ENCODE results near the gene PIGP.
"Not testable (repeated sequence)": the region's sequence is repeated elsewhere in the genome, so short reads cannot be mapped to it uniquely, and the experiment has no call there.

PIGP gene

DNA sequence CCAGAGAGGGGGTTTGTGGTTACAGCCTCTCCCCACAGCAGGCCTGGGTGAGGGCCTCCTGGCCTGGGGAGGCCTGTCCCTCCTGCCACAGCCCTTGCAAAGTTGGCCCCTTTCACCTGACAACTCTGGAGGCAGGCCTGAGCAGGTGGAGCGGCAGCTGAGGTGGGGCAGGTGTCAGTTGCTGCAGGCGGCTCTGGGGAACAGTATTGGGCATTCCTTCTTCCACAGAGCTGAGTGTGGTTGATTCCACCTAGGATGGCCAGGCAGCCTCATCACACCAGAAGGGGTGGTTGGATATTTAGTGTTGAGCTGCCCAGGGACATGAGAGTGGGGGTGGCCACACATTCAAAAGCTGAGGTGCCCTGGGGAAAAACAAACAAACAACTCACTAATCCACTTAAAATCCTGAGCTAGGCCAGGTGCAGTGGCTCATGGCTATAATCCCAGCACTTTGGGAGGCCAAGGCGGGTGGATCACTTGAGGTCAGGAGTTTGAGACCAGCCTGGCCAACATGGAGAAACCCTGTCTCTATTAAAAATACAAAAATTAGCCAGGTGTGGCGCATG, 31.1 kb downstream of the PIGP start:
- no peak for DNase-seq

DNA sequence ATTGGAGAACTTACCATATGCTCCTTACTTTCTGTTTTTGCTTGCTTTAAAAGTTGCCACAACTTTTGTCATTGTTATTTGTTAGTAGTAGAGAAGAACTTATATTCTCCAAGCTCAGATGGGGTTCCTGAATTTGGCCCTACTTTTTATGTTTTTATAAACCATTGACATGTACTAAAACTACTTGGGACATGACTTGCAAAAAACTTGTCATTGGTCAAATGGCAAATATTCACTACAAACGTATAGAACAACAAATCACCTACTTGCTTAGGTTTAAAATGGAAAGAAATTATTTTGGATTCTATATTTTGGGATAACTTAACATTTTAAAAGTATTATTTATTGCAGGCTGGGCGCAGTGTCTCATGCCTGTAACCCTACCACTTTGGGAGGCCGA, 32.7 kb downstream of the PIGP start:
- DNase-seq, result no peak

DNA sequence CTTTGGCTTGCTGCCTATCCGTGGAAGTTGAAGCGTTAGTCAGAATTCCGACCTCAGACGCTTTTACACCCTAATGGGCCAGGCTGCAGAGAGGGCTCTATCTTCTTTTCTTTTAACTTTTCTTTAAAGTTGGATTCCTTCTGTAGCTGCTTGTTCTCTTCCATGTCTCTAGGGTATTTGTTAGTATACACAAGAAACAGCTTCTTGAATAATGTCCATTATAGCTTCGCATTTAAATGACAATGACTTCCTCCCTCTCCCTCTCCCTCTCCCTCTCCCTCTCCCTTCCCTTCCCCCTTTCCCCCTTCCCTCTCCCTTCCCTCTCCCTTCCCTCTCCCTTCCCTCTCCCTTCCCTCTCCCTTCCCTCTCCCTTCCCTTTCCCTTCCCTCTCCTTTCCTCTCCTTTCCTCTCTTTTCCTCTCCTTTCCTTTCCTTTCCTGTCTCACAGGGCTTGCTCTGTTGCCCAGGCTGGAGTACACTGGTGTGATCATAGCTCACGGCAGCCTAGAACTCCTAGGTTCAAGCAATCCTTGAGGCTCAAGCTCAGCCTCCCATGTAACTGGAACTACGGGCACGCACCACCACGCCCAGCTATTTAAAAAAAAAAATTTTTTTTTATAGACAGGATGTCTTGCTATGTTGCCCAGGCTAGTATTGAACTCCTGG, 33.3 kb downstream of the PIGP start:
- no peak for DNase-seq

DNA sequence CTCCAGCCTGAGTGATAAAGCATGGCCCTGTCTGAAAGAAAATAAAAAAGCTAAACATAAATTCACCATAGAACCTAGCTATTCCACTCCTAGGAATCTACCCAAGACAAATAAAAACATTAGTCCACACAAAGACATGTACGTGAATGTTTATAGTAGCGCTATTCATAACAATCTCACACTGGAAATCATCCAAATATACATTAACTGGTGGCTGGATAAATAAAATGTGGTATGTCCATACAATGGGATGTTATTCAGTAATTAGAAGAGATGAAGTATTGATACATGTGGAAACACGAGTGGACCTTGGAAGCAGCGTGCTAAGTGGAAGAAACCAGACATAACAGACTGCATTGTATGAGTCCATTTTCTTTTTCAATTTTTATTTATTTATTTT, 36.7 kb downstream of the PIGP start:
- DNase-seq, result no peak

DNA sequence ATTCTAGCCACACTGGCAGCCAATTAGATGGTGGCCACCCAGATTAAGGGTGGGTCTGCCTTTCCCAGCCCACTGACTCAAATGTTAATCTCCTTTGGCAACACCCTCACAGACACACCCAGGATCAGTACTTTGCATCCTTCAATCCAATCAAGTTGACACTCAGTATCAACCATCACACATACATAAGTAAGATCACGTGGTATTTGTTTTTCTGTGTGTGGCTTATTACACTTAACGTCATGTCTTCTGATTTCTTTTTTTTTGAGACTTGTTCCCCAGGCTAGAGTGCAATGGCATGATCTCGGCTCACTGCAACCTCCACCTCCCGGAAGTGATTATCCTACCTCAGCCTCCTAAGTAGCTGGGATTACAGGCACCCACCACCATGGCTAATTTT, 38.5 kb downstream of the PIGP start:
- not testable (repeated sequence) for DNase-seq

DNA sequence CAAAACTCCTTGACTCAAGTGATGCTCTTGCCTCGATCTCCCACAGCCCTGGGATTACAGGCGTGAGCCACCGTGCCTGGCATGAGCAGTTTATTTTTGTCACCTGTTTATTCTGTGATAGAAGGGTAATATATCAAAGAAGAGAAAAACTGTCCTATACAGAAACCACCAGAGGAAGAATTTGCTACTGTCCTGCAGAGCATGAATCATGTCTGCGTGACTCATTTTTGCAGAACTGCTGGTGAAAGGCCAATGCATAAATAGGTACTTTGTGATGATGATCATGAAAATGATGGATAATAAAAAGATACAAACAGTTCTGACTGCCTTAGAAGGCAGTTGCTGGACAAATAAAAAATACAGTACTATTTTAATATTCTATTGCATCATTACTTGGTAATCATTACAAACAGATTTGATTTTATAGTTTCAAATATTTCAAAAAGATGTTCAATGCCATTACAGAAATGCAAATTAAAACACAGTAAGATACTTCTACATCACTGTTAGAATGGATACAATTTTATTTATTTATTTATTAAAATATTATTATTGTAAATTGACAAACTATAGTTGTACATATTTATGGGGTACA, 39.9 kb downstream of the PIGP start:
- no peak for DNase-seq

DNA sequence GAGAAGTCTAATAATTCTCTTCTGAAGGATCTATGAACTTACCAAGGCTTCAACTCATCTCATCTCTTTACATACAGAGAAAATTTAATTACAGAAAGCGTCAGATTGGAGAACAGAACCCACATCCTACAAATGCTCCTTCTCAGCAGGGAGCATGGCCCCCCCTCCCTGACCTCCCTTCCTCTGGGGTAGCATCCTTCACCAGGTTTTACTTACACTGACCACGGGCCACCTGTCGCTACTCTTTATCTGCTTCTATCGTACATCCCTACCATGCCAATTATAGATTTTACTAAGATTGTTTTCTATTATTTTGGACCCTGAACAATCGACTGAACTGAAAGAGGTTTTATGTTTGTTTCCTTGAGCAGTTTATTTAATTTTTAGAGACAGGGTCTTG, 40.6 kb downstream of the PIGP start:
- DNase-seq, result no peak

DNA sequence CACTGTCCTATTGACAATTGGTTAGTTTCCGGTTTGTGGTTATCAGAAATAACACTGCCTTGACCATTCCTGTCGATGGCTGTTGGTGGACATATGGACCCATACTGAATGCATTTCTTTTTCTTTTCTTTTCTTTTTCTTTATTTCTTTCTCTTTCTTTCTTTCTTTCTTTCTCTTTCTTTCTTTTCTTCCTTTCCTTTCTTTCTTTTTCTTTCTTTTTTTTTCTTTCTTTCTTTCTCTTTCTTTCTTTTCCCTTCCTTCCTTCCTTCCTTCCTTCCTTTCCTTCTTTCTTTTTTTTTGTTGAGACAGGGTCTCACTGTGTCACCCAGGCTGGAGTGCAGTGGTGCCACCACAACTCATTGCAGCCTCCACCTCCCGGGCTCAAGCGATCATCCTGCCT, 42.0 kb downstream of the PIGP start:
- DNase-seq, result no peak

DNA sequence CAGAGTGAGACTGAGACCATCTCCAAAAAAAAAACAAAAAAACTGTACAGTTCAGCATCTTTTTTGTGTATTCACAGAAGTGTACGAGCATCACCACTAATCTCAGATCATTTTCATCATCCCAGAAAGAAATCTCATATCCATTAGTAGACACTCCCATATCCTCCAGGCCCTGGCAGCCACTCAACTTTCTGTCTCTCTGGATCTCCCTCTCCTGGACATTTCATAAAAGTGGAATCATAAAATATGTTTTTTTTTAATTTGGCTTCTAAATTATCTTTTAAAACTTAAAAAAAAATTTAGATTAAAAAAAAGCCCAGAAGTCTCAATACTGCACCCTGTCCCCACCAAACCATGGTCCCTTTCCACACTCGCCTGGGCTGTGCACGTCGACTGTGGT, 44.3 kb downstream of the PIGP start:
- no peak for DNase-seq

DNA sequence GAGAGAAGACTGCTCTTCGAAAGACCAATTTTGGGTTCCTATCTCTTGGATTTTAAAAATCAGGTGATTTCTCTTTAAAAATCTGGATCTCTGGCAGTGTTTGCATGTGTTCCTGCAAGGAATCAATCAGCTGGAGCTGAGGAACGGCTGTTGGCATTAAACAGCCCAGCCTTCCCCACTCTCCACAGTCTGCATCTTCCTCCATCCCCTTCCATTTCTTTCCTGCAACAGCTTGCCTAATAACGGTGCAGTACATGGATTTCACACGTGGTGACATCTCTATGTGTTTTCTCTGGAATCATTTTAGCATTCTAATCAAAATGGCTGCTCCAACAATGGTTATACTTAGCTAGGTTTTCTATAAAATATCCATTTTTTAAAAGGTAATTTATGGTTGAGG, 46.4 kb downstream of the PIGP start:
- DNase-seq, result no peak

DNA sequence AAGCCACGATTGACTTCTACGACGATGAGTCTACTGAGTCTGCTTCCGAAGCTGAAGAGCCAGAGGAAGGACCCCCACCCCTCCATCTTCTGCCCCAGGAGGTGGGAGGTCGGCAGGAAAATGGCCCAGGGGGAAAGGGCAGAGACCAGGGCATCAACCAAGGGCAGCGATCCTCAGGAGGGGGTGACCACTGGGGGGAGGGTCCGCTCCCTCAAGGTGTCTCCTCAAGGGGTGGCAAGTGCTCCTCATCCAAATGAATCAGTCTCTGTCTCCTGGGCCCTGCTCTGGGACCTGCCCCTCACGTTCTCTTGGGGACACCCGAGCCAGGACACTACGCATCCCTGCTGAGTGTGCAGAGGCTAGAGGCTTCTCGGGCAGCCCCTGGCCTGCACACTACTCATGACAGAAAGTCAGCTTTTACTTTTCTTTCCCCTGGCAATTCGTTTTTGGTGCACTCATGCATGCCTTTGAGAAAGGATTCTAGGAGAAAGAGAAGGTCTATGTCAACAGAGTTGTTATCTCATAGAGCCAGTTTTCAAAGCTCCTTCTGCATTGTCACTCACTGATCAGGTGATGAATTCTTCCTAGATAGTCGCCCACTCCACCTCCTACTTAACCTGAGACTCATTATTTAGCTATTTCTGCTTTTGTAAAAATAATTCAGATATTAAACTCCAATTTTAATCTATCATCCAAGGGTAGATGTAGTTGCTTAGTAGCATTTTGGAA, 54.8 kb downstream of the PIGP start:
- DNase-seq, result no peak

Measured in activated gamma-delta T cell (primary cell).